Hepatocyte (in vitro differentiated cells): ENCODE measurements around the gene NFIA. TPM values are rescaled to one million over a fixed set of nuclear protein-coding genes. Genes with fewer than 3 reads are reported as not detected.

Experiments
- DNase-seq: peaks from one replicate; pipeline ENCODE4 v3.0.0-alpha.2; 2016; ENCODE audit warnings: low spot score
- H2AFZ ChIP-seq: fragments of 200-600 bp; sonication (generic); 2 replicates; pipeline ENCODE4 v1.6.0; 2016; ENCODE audit warnings: antibody characterized with exemption, mild to moderate bottlenecking
- H3K27ac ChIP-seq: fragments of 200-600 bp; sonication (generic); 2 replicates; pipeline ENCODE4 v1.5.1; 2016; ENCODE audit warnings: mild to moderate bottlenecking
- H3K27me3 ChIP-seq: fragments of 200-600 bp; sonication (generic); 2 replicates; pipeline ENCODE4 v1.6.1; 2016
- H3K36me3 ChIP-seq: fragments of 200-600 bp; sonication (generic); replicated peaks from 2 replicates; pipeline ENCODE4 v1.5.1; 2016; ENCODE audit warnings: low read depth; ENCODE audit not compliant: insufficient read depth
- H3K4me1 ChIP-seq: fragments of 200-600 bp; sonication (generic); 2 replicates; pipeline ENCODE4 v1.5.1; 2016; ENCODE audit warnings: mild to moderate bottlenecking, moderate library complexity; ENCODE audit not compliant: insufficient read depth
- H3K4me2 ChIP-seq: fragments of 200-600 bp; sonication (generic); 2 replicates; pipeline ENCODE4 v1.6.0; 2016
- H3K4me3 ChIP-seq: fragments of 200-600 bp; sonication (generic); 2 replicates; pipeline ENCODE4 v1.5.1; 2016; ENCODE audit warnings: mild to moderate bottlenecking
- H3K79me2 ChIP-seq: fragments of 200-600 bp; sonication (generic); 2 replicates; pipeline ENCODE4 v1.6.0; 2017; ENCODE audit warnings: mild to moderate bottlenecking
- H3K9me2 ChIP-seq: fragments of 200-600 bp; sonication (generic); replicated peaks from 2 replicates; pipeline ENCODE4 v1.6.0; 2017; ENCODE audit warnings: mild to moderate bottlenecking; ENCODE audit not compliant: insufficient read depth
- H3K9me3 ChIP-seq: fragments of 200-600 bp; sonication (generic); 2 replicates; pipeline ENCODE4 v1.5.1; 2016; ENCODE audit warnings: low read depth, mild to moderate bottlenecking
- H4K20me1 ChIP-seq: fragments of 200-600 bp; sonication (generic); 2 replicates; pipeline ENCODE4 v1.6.0; 2016; ENCODE audit warnings: mild to moderate bottlenecking; ENCODE audit not compliant: insufficient read depth, poor library complexity, severe bottlenecking
- EZH2 ChIP-seq: fragments of 200-600 bp; sonication (generic); IDR thresholded peaks from 2 replicates; pipeline ENCODE4 v1.6.1; 2016; ENCODE audit warnings: antibody characterized with exemption, mild to moderate bottlenecking, borderline replicate concordance
- EZH2phosphoT487 ChIP-seq: fragments of 200-600 bp; sonication (generic); IDR thresholded peaks from one replicate; pipeline ENCODE4 v1.6.1; 2018; ENCODE audit warnings: antibody characterized with exemption, mild to moderate bottlenecking, low read depth, moderate library complexity; ENCODE audit not compliant: unreplicated experiment, severe bottlenecking
- WGBS: methylation state at CpG from one replicate; pipeline ENCODE4 v1.1.6; 2016; ENCODE audit warnings: low lambda C conversion rate; ENCODE audit errors: missing lambda C conversion rate; 5-methylcytosine and 5-hydroxymethylcytosine counted together
- polyA plus RNA-seq: library from polyadenylated mRNA; unstranded; fragments of >200 nt; fragmentation: Nextera tagmentation; extraction: Ambion mirVana; gene quantifications from 2 replicates; pipeline ENCODE4 v1.2.1, GENCODE V29; 2016
- total RNA-seq: library from RNA; depleted of rRNA; stranded (reverse); fragments of >200 nt; gene quantifications from 2 replicates; pipeline ENCODE4 v1.2.3, GENCODE V29; 2014
- TF ChIP-seq, protein P1 (sequence below): fragments of 200-600 bp; sonication (generic); IDR thresholded peaks from 2 replicates; pipeline ENCODE4 v1.5.1; 2016; ENCODE audit warnings: antibody characterized with exemption, mild to moderate bottlenecking; ENCODE audit not compliant: poor library complexity

Gene NFIA
- total and polyA plus RNA-seq, 2 experiments from 2014 or later: 15.1 to 18.2 TPM

DNA sequence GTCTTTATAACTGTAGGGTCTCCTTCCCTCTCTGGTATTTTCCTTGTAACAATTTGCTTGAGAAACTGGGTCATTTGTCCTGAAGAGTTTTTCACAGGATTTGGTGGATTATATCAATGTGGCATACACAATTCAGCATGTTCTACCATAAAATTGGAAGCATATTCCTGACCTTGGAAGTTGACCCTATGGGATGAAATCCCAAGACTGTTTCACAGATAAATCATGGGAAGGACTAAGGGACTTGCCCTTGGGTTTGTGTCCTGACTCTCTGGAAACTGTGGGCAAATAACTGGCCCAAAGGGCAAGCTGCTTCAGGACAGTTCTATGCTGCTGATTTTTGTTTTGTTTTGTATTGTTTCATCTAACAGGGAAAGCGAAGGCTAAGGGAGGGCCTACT, 387.0 kb downstream of the NFIA start:
- H3K4me3 ChIP-seq: no peak overlapping the region
- no peaks in the 10 kb centered on the region for H3K27me3 ChIP-seq
- H3K27ac ChIP-seq: no peak overlapping the region
- no peaks in the 10 kb centered on the region for H3K9me2 ChIP-seq
- H3K9me3 ChIP-seq: no peaks in the 10 kb centered on the region
- 100% methylated on average over 1 of the region's 1 CpG for WGBS
- DNase-seq: no peak
- H2AFZ ChIP-seq: no peak overlapping the region
- no peaks in the 10 kb centered on the region for H4K20me1 ChIP-seq
- no peak overlapping the region for H3K4me2 ChIP-seq
- no peaks in the 10 kb centered on the region for H3K79me2 ChIP-seq
- H3K36me3 ChIP-seq: no peaks in the 10 kb centered on the region
- H3K4me1 ChIP-seq: no peaks in the 10 kb centered on the region
- TF ChIP-seq EZH2 (no peak), EZH2phosphoT487 (no peak)
- TF ChIP-seq, protein P1, sequence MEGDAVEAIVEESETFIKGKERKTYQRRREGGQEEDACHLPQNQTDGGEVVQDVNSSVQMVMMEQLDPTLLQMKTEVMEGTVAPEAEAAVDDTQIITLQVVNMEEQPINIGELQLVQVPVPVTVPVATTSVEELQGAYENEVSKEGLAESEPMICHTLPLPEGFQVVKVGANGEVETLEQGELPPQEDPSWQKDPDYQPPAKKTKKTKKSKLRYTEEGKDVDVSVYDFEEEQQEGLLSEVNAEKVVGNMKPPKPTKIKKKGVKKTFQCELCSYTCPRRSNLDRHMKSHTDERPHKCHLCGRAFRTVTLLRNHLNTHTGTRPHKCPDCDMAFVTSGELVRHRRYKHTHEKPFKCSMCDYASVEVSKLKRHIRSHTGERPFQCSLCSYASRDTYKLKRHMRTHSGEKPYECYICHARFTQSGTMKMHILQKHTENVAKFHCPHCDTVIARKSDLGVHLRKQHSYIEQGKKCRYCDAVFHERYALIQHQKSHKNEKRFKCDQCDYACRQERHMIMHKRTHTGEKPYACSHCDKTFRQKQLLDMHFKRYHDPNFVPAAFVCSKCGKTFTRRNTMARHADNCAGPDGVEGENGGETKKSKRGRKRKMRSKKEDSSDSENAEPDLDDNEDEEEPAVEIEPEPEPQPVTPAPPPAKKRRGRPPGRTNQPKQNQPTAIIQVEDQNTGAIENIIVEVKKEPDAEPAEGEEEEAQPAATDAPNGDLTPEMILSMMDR: no peak

DNA sequence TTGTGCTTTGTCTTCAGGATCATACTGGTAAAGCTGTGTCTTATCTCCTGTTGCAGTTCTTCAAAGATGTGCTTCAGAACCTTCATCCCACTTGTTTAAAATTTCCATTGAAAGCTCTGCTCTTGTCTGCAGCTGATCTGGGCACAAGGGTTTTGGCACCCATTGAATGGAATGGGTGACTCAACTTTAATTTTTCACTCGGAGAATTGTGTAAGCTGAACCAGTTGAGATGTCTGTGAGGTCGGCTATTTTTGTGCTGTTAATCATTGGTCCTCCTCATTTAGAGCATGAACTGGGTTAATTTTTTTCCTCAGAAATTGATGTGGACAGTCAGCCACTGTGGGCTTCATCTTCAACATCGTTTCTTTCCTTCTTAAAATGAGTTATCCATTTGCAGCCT, 390.5 kb downstream of the NFIA start:
- DNase-seq: no peak
- Histone ChIP-seq H3K27ac (no peak overlapping the region), H4K20me1 (no peaks in the 10 kb centered on the region), H3K4me2 (no peak overlapping the region), H3K4me1 (no peaks in the 10 kb centered on the region), H3K27me3 (no peaks in the 10 kb centered on the region), H3K9me3 (no peaks in the 10 kb centered on the region), H3K4me3 (no peak overlapping the region), H3K9me2 (no peaks in the 10 kb centered on the region), H2AFZ (no peak overlapping the region), H3K36me3 (no peaks in the 10 kb centered on the region), H3K79me2 (no peaks in the 10 kb centered on the region)
- 61% methylated on average over 3 of the region's 3 CpGs for WGBS
- TF ChIP-seq EZH2 (no peak), EZH2phosphoT487 (no peak)
- TF ChIP-seq, protein P1: no peak

DNA sequence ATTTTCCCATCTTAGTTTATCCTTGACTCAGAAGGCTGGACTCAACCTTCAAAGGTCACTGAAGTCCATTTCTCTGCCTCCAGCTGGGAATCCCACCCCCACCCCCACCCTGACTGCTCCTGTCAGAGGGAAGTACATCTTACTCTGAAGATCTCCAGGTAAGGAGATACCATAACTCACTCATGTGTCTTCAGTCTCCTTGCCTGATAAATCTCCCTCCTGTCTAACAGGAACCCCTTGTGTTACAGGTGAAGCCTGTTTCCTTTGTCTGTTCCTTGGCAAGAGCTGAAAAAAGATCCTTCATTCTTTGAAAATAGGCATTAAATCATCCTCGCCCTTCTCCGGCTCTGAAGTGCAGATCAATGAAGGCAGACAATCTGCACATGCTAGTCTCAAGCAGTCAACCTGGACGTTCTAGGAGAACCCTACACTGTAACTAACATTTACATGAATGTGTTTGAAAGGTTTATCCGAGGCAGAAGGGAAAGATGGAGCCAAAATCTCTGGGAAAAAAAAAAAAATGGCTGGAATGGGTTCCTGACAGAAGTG, 392.0 kb downstream of the NFIA start:
- Histone ChIP-seq H3K27me3 (no peaks in the 10 kb centered on the region), H3K9me3 (no peaks in the 10 kb centered on the region), H3K27ac (no peak overlapping the region), H4K20me1 (no peaks in the 10 kb centered on the region), H3K4me3 (no peak overlapping the region), H3K36me3 (no peaks in the 10 kb centered on the region), H3K9me2 (no peaks in the 10 kb centered on the region), H3K79me2 (no peaks in the 10 kb centered on the region), H3K4me2 (no peak overlapping the region), H3K4me1 (no peaks in the 10 kb centered on the region), H2AFZ (no peak overlapping the region)
- TF ChIP-seq EZH2 (no peak), EZH2phosphoT487 (no peak)
- TF ChIP-seq, protein P1: no peak
- 82% methylated on average over 4 of the region's 4 CpGs for WGBS
- DNase-seq: no peak
